ENCODE measurements around the gene LRRC43.

Gene LRRC43

DNA sequence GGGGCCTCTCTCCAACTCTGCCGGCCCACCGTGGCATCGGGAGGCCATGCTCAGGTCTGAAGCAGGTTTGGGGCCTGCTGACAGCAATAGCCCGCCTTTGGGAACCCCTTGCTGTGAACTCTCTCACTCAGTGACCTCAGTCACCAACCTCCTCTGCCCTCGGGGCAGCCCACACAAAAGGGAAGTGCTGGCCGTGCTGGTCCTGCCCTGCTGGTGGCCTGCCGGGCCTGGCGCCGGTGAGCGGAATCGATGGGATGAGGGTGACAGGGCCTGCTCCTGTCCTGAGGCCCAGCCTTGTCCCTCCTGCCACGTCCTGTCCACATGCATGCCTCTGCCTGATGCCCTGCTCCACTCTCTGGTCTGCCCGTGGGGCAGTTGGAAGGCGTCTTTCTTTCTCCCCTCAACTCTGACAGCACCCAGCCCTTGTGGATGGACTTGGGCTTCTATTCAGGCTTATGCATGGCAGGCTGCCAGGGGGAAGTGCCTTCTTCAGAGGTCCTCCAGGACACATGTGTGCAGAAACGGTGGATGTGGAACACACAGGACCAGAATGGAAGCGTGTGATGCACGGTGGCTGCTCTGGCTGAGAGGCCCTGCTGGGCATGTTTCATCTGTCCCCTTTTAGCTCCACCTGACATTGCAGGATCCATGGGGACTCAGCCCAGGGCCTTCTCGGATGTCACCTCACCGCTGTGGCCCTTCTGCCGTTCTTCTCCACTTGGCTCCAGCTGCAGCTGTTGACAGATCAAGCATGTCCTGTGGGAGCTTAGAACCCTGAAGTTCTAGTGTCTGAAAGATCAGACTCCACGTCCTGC, 40.8 kb upstream of the LRRC43 start:
- Mint-ChIP-seq H3K4me1 (peaks cover 5% of the 10 kb centered on the region), H3K9me3 (peaks cover 11% of the 10 kb centered on the region), H3K36me3 (ENCODE audit: low read depth) (peaks cover 49% of the 10 kb centered on the region), H3K4me3 (no peak overlapping the region), H3K27me3 (ENCODE audit: low read depth, poor library complexity) (peaks cover 4% of the 10 kb centered on the region), H3K27ac (no peak overlapping the region)
- TF ChIP-seq, protein P1, sequence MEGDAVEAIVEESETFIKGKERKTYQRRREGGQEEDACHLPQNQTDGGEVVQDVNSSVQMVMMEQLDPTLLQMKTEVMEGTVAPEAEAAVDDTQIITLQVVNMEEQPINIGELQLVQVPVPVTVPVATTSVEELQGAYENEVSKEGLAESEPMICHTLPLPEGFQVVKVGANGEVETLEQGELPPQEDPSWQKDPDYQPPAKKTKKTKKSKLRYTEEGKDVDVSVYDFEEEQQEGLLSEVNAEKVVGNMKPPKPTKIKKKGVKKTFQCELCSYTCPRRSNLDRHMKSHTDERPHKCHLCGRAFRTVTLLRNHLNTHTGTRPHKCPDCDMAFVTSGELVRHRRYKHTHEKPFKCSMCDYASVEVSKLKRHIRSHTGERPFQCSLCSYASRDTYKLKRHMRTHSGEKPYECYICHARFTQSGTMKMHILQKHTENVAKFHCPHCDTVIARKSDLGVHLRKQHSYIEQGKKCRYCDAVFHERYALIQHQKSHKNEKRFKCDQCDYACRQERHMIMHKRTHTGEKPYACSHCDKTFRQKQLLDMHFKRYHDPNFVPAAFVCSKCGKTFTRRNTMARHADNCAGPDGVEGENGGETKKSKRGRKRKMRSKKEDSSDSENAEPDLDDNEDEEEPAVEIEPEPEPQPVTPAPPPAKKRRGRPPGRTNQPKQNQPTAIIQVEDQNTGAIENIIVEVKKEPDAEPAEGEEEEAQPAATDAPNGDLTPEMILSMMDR (IDR thresholded peaks at IDR 0.05), result no peak
- DNase-seq, result no peak

DNA sequence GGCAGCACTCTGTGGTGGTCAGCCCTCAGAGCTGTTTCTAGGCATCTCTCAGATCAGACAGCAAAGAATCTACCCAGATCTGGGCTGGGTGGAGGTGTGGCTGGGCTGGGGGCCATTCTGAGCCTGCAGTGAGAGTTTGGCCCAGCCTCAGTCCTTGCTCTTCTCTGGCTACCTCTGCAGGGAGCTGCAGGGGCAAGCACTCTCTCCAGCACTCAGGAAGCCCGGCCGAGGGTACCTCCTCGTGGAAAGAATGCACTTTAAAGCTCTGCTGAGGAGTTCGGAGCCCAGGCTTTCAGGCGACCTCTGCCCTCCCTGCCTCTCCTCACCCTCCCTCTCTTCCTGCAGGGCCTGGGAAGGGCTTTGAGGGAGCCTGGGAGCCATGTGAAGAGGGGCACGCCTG, 40.1 kb upstream of the LRRC43 start:
- no peaks in the 10 kb centered on the region for H3K4me1 Mint-ChIP-seq
- TF ChIP-seq, protein P1 (IDR thresholded peaks at IDR 0.05), result no peak
- peaks cover 4% of the 10 kb centered on the region for H3K27me3 Mint-ChIP-seq (ENCODE audit: low read depth, poor library complexity)
- no peak for DNase-seq
- H3K36me3 Mint-ChIP-seq (ENCODE audit: low read depth), result peaks cover 49% of the 10 kb centered on the region
- no peak overlapping the region for H3K4me3 Mint-ChIP-seq
- H3K27ac Mint-ChIP-seq, result no peak overlapping the region
- H3K9me3 Mint-ChIP-seq, result peaks cover 11% of the 10 kb centered on the region

DNA sequence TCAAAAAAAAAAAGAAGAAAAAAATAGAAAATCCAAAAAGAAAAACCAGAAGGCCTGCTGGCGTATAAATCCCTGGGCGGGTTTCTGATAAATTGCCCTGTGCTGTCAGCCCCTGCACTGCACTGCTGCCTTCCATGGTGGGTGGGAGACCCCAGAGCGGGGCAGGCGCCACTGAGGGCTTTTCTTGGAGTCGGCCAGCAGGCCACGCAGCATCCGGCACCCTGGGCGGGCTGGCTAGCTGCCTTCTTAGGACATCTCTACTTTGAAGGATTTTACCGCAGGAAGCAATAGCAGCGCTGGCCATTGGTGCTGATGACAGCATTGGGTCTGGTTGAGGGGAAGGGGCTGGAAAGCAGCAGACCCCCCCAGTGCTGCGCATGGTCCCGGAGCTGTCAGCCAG, 38.0 kb upstream of the LRRC43 start:
- TF ChIP-seq, protein P1 (IDR thresholded peaks at IDR 0.05), result no peak
- H3K36me3 Mint-ChIP-seq (ENCODE audit: low read depth), result peaks cover 40% of the 10 kb centered on the region
- H3K27me3 Mint-ChIP-seq (ENCODE audit: low read depth, poor library complexity), result peaks cover 10% of the 10 kb centered on the region
- no peak for DNase-seq
- peaks cover 11% of the 10 kb centered on the region for H3K9me3 Mint-ChIP-seq
- H3K27ac Mint-ChIP-seq, result no peak overlapping the region
- no peak overlapping the region for H3K4me3 Mint-ChIP-seq
- no peaks in the 10 kb centered on the region for H3K4me1 Mint-ChIP-seq

DNA sequence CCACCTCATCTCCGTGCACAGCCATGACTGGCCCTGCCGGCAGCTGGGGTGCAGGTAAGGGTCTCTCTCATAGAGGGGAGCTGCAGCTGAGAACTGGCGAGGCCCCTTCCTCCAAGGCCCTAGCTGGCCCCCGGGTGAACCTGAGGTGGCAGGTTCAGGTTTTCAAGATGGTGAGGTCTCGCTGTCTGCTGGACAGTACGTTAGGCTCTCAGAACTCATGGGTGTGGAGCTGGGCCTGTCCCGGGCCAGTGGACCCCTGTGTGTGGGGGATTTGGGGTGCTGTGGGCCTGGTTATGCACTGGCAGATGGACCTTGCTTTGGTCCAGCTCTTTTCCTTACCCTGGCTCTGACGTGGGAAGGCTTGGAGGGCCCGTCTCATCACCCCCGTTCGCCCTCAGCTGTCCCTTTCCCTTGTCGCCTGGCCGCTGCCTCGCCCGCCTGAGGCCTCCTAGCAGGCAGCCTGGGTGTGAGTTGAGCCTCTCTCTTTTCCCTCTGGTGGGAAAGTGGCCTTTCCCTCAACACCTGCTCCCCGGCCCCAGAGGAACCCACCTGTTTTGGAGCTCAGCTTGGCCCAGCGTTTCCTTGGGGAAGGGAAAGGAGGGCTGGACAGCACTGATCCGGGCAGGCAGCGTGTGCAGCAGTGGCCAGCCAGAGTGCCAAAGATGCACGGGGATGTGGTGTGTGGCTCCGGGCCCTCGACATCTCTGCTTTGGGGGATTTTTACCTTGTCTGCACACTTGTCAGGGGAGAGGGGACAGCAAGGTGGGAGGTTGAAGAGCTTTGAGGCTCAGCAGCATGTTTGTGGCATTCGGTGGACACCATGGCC, 37.2 kb upstream of the LRRC43 start:
- Mint-ChIP-seq H3K9me3 (peaks cover 11% of the 10 kb centered on the region), H3K4me3 (no peak overlapping the region), H3K27ac (no peak overlapping the region), H3K36me3 (ENCODE audit: low read depth) (peaks cover 36% of the 10 kb centered on the region), H3K27me3 (ENCODE audit: low read depth, poor library complexity) (peaks cover 6% of the 10 kb centered on the region), H3K4me1 (no peaks in the 10 kb centered on the region)
- DNase-seq, result no peak
- TF ChIP-seq, protein P1 (IDR thresholded peaks at IDR 0.05), result no peak

DNA sequence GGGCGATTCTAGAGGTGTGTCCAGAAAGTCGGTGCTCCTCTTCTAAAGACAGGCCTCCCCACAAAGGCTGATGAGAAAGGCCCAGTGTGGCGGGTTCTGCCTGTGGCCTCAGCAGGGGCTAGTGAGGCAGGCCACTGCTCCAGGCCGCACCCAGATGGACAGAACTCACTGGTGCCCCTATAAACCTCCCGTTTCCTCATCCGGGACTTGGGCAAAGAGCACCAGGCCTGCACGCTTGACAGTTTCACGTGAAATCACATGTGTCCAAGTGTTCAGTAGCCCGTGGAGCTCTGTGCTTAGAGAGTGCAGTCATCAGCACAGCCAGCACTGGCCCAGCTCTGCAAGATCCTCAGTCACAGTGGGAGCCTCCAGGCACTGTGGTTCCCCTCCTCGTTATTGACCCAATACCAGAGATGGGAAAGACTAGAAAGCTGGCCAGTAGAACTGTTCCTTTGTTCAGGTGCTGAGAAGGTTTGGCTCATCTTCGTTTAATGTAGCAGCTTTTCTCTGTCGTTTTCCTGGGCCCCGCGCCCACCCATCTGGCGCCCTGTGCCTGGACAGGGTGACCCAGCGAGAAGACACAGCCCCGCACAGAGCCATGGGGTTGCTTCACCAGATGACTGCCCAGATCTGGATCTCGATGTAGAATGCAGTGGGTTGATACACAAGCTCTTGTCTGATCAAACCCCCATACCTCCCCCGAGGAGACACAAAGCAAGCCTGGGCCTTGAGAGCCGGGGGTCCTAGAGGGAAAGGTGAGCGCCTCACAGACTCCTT, 35.2 kb upstream of the LRRC43 start:
- H3K27ac Mint-ChIP-seq, result peak overlapping the region; percentile 69
- peaks cover 16% of the 10 kb centered on the region for H3K36me3 Mint-ChIP-seq (ENCODE audit: low read depth)
- H3K27me3 Mint-ChIP-seq (ENCODE audit: low read depth, poor library complexity), result peaks cover 6% of the 10 kb centered on the region
- TF ChIP-seq, protein P1 (IDR thresholded peaks at IDR 0.05), result no peak
- DNase-seq, result no peak
- no peaks in the 10 kb centered on the region for H3K4me1 Mint-ChIP-seq
- peaks cover 7% of the 10 kb centered on the region for H3K9me3 Mint-ChIP-seq
- H3K4me3 Mint-ChIP-seq, result no peak overlapping the region
